ENCODE data around the gene F2RL3. TPM values are rescaled to one million over a fixed set of nuclear protein-coding genes. Genes with fewer than 3 reads are reported as not detected.

The F2RL3 gene
- total and polyA plus RNA-seq, 9 of the 15 experiments (the other 6 are each of a cell fraction or from before 2014, with no cell fraction given): 1.4 to 27.6 (median 11.9) TPM

DNA sequence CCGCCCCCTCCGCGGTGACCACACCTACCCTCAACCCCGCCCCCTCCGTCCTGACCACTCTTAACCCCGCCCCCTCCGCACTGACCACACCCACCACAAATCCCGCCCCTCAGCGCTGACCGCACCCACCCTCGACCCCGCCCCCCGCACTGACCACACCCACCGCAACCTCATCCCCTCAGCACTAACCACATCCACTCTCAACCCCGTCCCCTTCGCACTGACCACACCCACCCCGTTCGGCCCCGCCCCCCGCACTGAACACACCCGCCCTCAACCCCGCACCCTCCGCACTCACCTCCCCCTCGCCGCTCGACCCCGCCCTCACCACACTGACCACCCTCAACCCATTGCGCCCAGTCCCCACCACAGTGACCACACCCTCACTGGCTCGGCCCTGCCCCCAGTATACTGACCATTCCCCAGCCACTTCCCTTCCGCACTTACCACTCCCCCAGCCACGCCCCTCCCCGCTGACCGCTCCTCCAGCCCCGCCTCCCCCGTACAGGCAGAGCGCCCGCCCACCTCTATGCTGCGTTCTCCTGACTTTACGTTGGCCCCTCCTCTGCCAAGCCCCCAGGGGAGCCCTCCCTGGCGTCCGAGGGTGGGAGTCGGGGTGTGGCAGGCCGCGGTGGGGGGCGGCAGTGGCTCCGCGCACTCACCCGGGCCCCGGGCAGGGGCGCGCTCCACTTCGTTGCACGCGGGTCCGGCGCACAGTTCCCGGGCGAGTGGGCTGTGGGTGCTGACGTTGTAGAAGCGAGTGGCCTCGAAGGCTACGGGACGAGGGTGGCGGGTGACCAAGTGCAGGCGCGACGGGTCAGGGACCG lies 8.4 kb downstream of the F2RL3 start (continued):
- TF ChIP-seq, protein P1, sequence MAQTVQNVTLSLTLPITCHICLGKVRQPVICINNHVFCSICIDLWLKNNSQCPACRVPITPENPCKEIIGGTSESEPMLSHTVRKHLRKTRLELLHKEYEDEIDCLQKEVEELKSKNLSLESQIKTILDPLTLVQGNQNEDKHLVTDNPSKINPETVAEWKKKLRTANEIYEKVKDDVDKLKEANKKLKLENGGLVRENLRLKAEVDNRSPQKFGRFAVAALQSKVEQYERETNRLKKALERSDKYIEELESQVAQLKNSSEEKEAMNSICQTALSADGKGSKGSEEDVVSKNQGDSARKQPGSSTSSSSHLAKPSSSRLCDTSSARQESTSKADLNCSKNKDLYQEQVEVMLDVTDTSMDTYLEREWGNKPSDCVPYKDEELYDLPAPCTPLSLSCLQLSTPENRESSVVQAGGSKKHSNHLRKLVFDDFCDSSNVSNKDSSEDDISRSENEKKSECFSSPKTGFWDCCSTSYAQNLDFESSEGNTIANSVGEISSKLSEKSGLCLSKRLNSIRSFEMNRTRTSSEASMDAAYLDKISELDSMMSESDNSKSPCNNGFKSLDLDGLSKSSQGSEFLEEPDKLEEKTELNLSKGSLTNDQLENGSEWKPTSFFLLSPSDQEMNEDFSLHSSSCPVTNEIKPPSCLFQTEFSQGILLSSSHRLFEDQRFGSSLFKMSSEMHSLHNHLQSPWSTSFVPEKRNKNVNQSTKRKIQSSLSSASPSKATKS (CRISPR knock-in tag; IDR thresholded peaks at IDR 0.05): no peak
- no peak for TF ChIP-seq TRIM28 (IDR thresholded peaks at IDR 0.05)
- TF ChIP-seq MEF2D (tag; conservative IDR thresholded peaks at IDR 0.05; ENCODE audit: low read depth): no peak
- TF ChIP-seq, protein P2, sequence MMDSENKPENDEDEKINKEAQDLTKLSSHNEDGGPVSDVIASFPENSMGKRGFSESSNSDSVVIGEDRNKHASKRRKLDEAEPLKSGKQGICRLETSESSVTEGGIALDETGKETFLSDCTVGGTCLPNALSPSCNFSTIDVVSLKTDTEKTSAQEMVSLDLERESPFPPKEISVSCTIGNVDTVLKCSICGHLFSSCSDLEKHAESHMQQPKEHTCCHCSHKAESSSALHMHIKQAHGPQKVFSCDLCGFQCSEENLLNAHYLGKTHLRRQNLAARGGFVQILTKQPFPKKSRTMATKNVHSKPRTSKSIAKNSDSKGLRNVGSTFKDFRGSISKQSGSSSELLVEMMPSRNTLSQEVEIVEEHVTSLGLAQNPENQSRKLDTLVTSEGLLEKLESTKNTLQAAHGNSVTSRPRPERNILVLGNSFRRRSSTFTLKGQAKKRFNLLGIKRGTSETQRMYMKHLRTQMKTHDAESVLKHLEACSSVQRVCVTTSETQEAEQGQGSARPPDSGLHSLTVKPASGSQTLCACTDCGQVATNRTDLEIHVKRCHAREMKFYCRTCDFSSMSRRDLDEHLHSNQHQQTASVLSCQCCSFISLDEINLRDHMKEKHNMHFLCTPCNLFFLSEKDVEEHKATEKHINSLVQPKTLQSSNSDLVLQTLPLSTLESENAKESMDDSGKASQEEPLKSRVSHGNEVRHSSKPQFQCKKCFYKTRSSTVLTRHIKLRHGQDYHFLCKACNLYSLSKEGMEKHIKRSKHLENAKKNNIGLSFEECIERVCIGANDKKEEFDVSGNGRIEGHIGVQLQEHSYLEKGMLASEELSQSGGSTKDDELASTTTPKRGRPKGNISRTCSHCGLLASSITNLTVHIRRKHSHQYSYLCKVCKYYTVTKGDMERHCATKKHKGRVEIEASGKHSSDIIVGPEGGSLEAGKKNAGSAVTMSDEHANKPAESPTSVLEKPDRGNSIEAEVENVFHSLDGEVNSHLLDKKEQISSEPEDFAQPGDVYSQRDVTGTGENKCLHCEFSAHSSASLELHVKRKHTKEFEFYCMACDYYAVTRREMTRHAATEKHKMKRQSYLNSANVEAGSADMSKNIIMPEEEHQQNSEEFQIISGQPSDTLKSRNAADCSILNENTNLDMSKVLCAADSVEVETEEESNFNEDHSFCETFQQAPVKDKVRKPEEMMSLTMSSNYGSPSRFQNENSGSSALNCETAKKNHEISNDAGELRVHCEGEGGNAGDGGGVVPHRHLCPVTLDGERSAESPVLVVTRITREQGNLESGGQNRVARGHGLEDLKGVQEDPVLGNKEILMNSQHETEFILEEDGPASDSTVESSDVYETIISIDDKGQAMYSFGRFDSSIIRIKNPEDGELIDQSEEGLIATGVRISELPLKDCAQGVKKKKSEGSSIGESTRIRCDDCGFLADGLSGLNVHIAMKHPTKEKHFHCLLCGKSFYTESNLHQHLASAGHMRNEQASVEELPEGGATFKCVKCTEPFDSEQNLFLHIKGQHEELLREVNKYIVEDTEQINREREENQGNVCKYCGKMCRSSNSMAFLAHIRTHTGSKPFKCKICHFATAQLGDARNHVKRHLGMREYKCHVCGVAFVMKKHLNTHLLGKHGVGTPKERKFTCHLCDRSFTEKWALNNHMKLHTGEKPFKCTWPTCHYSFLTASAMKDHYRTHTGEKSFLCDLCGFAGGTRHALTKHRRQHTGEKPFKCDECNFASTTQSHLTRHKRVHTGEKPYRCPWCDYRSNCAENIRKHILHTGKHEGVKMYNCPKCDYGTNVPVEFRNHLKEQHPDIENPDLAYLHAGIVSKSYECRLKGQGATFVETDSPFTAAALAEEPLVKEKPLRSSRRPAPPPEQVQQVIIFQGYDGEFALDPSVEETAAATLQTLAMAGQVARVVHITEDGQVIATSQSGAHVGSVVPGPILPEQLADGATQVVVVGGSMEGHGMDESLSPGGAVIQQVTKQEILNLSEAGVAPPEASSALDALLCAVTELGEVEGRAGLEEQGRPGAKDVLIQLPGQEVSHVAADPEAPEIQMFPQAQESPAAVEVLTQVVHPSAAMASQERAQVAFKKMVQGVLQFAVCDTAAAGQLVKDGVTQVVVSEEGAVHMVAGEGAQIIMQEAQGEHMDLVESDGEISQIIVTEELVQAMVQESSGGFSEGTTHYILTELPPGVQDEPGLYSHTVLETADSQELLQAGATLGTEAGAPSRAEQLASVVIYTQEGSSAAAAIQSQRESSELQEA (IDR thresholded peaks at IDR 0.05; ENCODE audit: low read depth): peak; percentile 59; the same call in 1 of the 2 replicates
- TF ChIP-seq, protein P3, sequence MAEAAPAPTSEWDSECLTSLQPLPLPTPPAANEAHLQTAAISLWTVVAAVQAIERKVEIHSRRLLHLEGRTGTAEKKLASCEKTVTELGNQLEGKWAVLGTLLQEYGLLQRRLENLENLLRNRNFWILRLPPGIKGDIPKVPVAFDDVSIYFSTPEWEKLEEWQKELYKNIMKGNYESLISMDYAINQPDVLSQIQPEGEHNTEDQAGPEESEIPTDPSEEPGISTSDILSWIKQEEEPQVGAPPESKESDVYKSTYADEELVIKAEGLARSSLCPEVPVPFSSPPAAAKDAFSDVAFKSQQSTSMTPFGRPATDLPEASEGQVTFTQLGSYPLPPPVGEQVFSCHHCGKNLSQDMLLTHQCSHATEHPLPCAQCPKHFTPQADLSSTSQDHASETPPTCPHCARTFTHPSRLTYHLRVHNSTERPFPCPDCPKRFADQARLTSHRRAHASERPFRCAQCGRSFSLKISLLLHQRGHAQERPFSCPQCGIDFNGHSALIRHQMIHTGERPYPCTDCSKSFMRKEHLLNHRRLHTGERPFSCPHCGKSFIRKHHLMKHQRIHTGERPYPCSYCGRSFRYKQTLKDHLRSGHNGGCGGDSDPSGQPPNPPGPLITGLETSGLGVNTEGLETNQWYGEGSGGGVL (CRISPR knock-in tag; IDR thresholded peaks at IDR 0.05): no peak
- TF ChIP-seq, protein P4, sequence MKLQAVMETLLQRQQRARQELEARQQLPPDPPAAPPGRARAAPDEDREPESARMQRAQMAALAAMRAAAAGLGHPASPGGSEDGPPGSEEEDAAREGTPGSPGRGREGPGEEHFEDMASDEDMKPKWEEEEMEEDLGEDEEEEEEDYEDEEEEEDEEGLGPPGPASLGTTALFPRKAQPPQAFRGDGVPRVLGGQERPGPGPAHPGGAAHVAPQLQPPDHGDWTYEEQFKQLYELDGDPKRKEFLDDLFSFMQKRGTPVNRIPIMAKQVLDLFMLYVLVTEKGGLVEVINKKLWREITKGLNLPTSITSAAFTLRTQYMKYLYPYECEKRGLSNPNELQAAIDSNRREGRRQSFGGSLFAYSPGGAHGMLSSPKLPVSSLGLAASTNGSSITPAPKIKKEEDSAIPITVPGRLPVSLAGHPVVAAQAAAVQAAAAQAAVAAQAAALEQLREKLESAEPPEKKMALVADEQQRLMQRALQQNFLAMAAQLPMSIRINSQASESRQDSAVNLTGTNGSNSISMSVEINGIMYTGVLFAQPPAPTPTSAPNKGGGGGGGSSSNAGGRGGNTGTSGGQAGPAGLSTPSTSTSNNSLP (IDR thresholded peaks at IDR 0.05; ENCODE audit: borderline replicate concordance, low read depth, low read length): no peak
- peak; percentile 35 for TF ChIP-seq KDM5B (IDR thresholded peaks at IDR 0.05; ENCODE audit: insufficient replicate concordance, low read depth, low read length)
- TF ChIP-seq, protein P5, sequence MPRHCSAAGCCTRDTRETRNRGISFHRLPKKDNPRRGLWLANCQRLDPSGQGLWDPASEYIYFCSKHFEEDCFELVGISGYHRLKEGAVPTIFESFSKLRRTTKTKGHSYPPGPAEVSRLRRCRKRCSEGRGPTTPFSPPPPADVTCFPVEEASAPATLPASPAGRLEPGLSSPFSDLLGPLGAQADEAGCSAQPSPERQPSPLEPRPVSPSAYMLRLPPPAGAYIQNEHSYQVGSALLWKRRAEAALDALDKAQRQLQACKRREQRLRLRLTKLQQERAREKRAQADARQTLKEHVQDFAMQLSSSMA (CRISPR knock-in tag; IDR thresholded peaks at IDR 0.05): no peak
- TF ChIP-seq ZNF274 (IDR thresholded peaks at IDR 0.05; ENCODE audit: borderline replicate concordance, low read depth, low read length): no peak
- TF ChIP-seq PHB (CRISPR knock-in tag; IDR thresholded peaks at IDR 0.05): no peak
- peak; percentile 71 for TF ChIP-seq NRF1 (conservative IDR thresholded peaks at IDR 0.05 in 1 of 2, IDR thresholded peaks at IDR 0.05 in 1 of 2)
